NCI-H1436 (cell line): ENCODE results near the gene PPP2R5E.

ENCODE experiments used
- DNase-seq: peaks from one replicate; lab custom pipeline; 2025; lab: John Stamatoyannopoulos, UW

PPP2R5E gene

GRCh38 chr14:63432228-63432627, 110.9 kb downstream of the PPP2R5E start:
- DNase-seq: peak; percentile 27

GRCh38 chr14:63431466-63431865, 111.7 kb downstream of the PPP2R5E start:
- no peak for DNase-seq

- DNase-seq: no peak
Measured at GRCh38 chr14:63428486-63428885, 114.7 kb downstream of the PPP2R5E start.

GRCh38 chr14:63426838-63427352, 116.3 kb downstream of the PPP2R5E start:
- DNase-seq: no peak

- DNase-seq: no peak
Measured at GRCh38 chr14:63423889-63424288, 119.3 kb downstream of the PPP2R5E start.

GRCh38 chr14:63423381-63423780, 119.8 kb downstream of the PPP2R5E start:
- no peak for DNase-seq

- DNase-seq: no peak
Measured at GRCh38 chr14:63421919-63422318, 121.3 kb downstream of the PPP2R5E start.

GRCh38 chr14:63421226-63421625, 122.0 kb downstream of the PPP2R5E start:
- no peak for DNase-seq

- no peak for DNase-seq
Measured at GRCh38 chr14:63418020-63418419, 125.2 kb downstream of the PPP2R5E start.

- DNase-seq: no peak
Measured at GRCh38 chr14:63413009-63413408, 130.2 kb downstream of the PPP2R5E start.

GRCh38 chr14:63406333-63406732, 136.8 kb downstream of the PPP2R5E start:
- DNase-seq: no peak

- no peak for DNase-seq
Measured at GRCh38 chr14:63405715-63406114, 137.5 kb downstream of the PPP2R5E start.

GRCh38 chr14:63404906-63405305, 138.3 kb downstream of the PPP2R5E start:
- no peak for DNase-seq

- no peak for DNase-seq
Measured at GRCh38 chr14:63401646-63402045, 141.5 kb downstream of the PPP2R5E start.

- DNase-seq: no peak
Measured at GRCh38 chr14:63398952-63399351, 144.2 kb downstream of the PPP2R5E start.

- no peak for DNase-seq
Measured at GRCh38 chr14:63394841-63395240, 148.3 kb downstream of the PPP2R5E start.

- no peak for DNase-seq
Measured at GRCh38 chr14:63394432-63394831, 148.7 kb downstream of the PPP2R5E start.

- no peak for DNase-seq
Measured at GRCh38 chr14:63393012-63393411, 150.2 kb downstream of the PPP2R5E start.

GRCh38 chr14:63392236-63392635, 150.9 kb downstream of the PPP2R5E start:
- no peak for DNase-seq

- DNase-seq: peak; percentile 15
Measured at GRCh38 chr14:63388766-63389431, 154.3 kb downstream of the PPP2R5E start.

- no peak for DNase-seq
Measured at GRCh38 chr14:63387711-63388110, 155.5 kb downstream of the PPP2R5E start.

- DNase-seq: no peak
Measured at GRCh38 chr14:63383776-63384367, 159.3 kb downstream of the PPP2R5E start.

- DNase-seq: no peak
Measured at GRCh38 chr14:63378444-63378843, 164.7 kb downstream of the PPP2R5E start.

- DNase-seq: no peak
Measured at GRCh38 chr14:63375769-63376168, 167.4 kb downstream of the PPP2R5E start.
